ENCODE measurements around the gene IMMP2L. TPM values are rescaled to one million over a fixed set of nuclear protein-coding genes. Genes with fewer than 3 reads are reported as not detected.
"Not testable (repeated sequence)": the region's sequence is repeated elsewhere in the genome, so short reads cannot be mapped to it uniquely, and the experiment has no call there.

IMMP2L gene
- total RNA-seq, 4 donors from 2014 or later, result 8.3 to 19.2 (median 17.8) TPM

- H3K36me3 ChIP-seq, result no peaks in the 10 kb centered on the region
- TF ChIP-seq CTCF (IDR thresholded peaks at IDR 0.05 in 4 of 5, conservative IDR thresholded peaks at IDR 0.05 in 1 of 5) (no peak), POLR2A (IDR thresholded peaks at IDR 0.05) (no peak)
- no peaks in the 10 kb centered on the region for H3K27me3 ChIP-seq
- ATAC-seq (no peak), DNase-seq (no peak)
- no peaks in the 10 kb centered on the region for H3K9me3 ChIP-seq
- no peaks in the 10 kb centered on the region for H3K4me1 ChIP-seq
- H3K4me3 ChIP-seq, result no peak overlapping the region
- intact Hi-C loops (cut with DNase I; ENCODE audit: low total_unique reads), result no loop called here
- in situ Hi-C loops (cut with MboI; ENCODE audit: low sequenced_read_pairs in 4 of 4), result no loop called here
- no peak overlapping the region for H3K27ac ChIP-seq
Measured at GRCh38 chr7:111330235-111330523, 232.1 kb downstream of the IMMP2L start.

- ATAC-seq, result no peak
- in situ Hi-C loops (cut with MboI; ENCODE audit: low sequenced_read_pairs in 4 of 4), result no loop called here
- DNase-seq, result no peak
- no peak for TF ChIP-seq CTCF (IDR thresholded peaks at IDR 0.05 in 4 of 5, conservative IDR thresholded peaks at IDR 0.05 in 1 of 5)
- TF ChIP-seq POLR2A (IDR thresholded peaks at IDR 0.05), result no peak
- H3K4me1 ChIP-seq, result no peaks in the 10 kb centered on the region
- H3K27ac ChIP-seq, result no peak overlapping the region
- no peaks in the 10 kb centered on the region for H3K9me3 ChIP-seq
- H3K36me3 ChIP-seq, result no peaks in the 10 kb centered on the region
- H3K4me3 ChIP-seq, result no peak overlapping the region
- H3K27me3 ChIP-seq, result no peaks in the 10 kb centered on the region
- intact Hi-C loops (cut with DNase I; ENCODE audit: low total_unique reads), result no loop called here
Measured at GRCh38 chr7:111329367-111330234, 232.7 kb downstream of the IMMP2L start.

GRCh38 chr7:111328487-111328886 is 233.8 kb downstream of the IMMP2L start:
- H3K4me1 ChIP-seq, result no peaks in the 10 kb centered on the region
- no peaks in the 10 kb centered on the region for H3K36me3 ChIP-seq
- no peak for TF ChIP-seq CTCF (IDR thresholded peaks at IDR 0.05 in 4 of 5, conservative IDR thresholded peaks at IDR 0.05 in 1 of 5)
- TF ChIP-seq POLR2A (IDR thresholded peaks at IDR 0.05), result no peak
- in situ Hi-C loops (cut with MboI; ENCODE audit: low sequenced_read_pairs in 4 of 4) (no loop called here), intact Hi-C loops (cut with DNase I; ENCODE audit: low total_unique reads) (no loop called here)
- ATAC-seq, result no peak
- no peak for DNase-seq
- no peak overlapping the region for H3K4me3 ChIP-seq
- no peaks in the 10 kb centered on the region for H3K9me3 ChIP-seq
- no peaks in the 10 kb centered on the region for H3K27me3 ChIP-seq
- no peak overlapping the region for H3K27ac ChIP-seq

GRCh38 chr7:111324776-111325175 is 237.5 kb downstream of the IMMP2L start:
- TF ChIP-seq POLR2A (IDR thresholded peaks at IDR 0.05) (no peak), CTCF (IDR thresholded peaks at IDR 0.05 in 4 of 5, conservative IDR thresholded peaks at IDR 0.05 in 1 of 5) (no peak)
- Histone ChIP-seq H3K9me3 (no peaks in the 10 kb centered on the region), H3K27ac (no peak overlapping the region), H3K36me3 (no peaks in the 10 kb centered on the region), H3K27me3 (no peaks in the 10 kb centered on the region), H3K4me3 (no peak overlapping the region), H3K4me1 (no peaks in the 10 kb centered on the region)
- in situ Hi-C loops (cut with MboI; ENCODE audit: low sequenced_read_pairs in 4 of 4) (no loop called here), intact Hi-C loops (cut with DNase I; ENCODE audit: low total_unique reads) (no loop called here)
- DNase-seq, result no peak
- ATAC-seq, result no peak

- intact Hi-C loops (cut with DNase I; ENCODE audit: low total_unique reads), result no loop called here
Measured at GRCh38 chr7:111324228-111324627, 238.1 kb downstream of the IMMP2L start.

GRCh38 chr7:111323670-111324069 is 238.6 kb downstream of the IMMP2L start:
- H3K4me3 ChIP-seq; H3K36me3 ChIP-seq; H3K27me3 ChIP-seq; intact Hi-C loops (cut with DNase I; ENCODE audit: low total_unique reads); H3K4me1 ChIP-seq; H3K27ac ChIP-seq; DNase-seq; in situ Hi-C loops (cut with MboI; ENCODE audit: low sequenced_read_pairs in 4 of 4); H3K9me3 ChIP-seq; ATAC-seq: not testable (repeated sequence)

More at GRCh38 chr7:111324228-111324627, 238.1 kb downstream of the IMMP2L start:
- Histone ChIP-seq H3K4me1 (no peaks in the 10 kb centered on the region), H3K9me3 (no peaks in the 10 kb centered on the region), H3K4me3 (no peak overlapping the region), H3K36me3 (no peaks in the 10 kb centered on the region), H3K27me3 (no peaks in the 10 kb centered on the region), H3K27ac (no peak overlapping the region)
- ATAC-seq (no peak), DNase-seq (no peak)
- no peak for TF ChIP-seq CTCF (IDR thresholded peaks at IDR 0.05 in 4 of 5, conservative IDR thresholded peaks at IDR 0.05 in 1 of 5)
- no peak for TF ChIP-seq POLR2A (IDR thresholded peaks at IDR 0.05)
- in situ Hi-C loops (cut with MboI; ENCODE audit: low sequenced_read_pairs in 4 of 4), result no loop called here

Measured in gastrocnemius medialis (tissue), 4 donors.